Urinary bladder (tissue), 4 donors: Measurements from ENCODE around the gene ZNF578. TPM values are rescaled to one million over a fixed set of nuclear protein-coding genes. Genes with fewer than 3 reads are reported as not detected.
"Not testable (repeated sequence)": the region's sequence is repeated elsewhere in the genome, so short reads cannot be mapped to it uniquely, and the experiment has no call there.

Source experiments
- DNase-seq: peaks from one replicate; pipeline ENCODE4 v3.0.0-alpha.2; 2015; ENCODE audit errors: extremely low spot score
- H3K27ac ChIP-seq: one replicate; pipeline ENCODE4 v1.5.1; 2013; ENCODE audit warnings: low read depth, mild to moderate bottlenecking, moderate library complexity
- H3K36me3 ChIP-seq: one replicate; pipeline ENCODE4 v1.6.1; 2013; ENCODE audit warnings: mild to moderate bottlenecking, moderate library complexity; ENCODE audit not compliant: insufficient read depth
- H3K4me1 ChIP-seq: one replicate; pipeline ENCODE4 v1.6.1; 2013; ENCODE audit warnings: mild to moderate bottlenecking, moderate library complexity; ENCODE audit not compliant: insufficient read depth
- H3K4me3 ChIP-seq: one replicate; pipeline ENCODE4 v1.5.1; 2013; ENCODE audit warnings: low read depth, low read length
- WGBS: extraction: QIAGEN DNeasy Blood & Tissue Kit; methylation state at CpG from one replicate; pipeline ENCODE4 v1.1.7; 2013; 5-methylcytosine and 5-hydroxymethylcytosine counted together
- polyA plus RNA-seq: library from polyadenylated mRNA; stranded (reverse); fragments of 200-250 nt; gene quantifications from one replicate; pipeline ENCODE4 v1.2.3, GENCODE V29; 2013
- total RNA-seq: library from RNA; depleted of rRNA; stranded (reverse); fragments of >200 nt; gene quantifications from one replicate; pipeline ENCODE4 v1.2.3, GENCODE V29; 2014
- donor health status: healthy with polysubstance abuse.
- donor health status: healthy.

The ZNF578 gene
- total and polyA plus RNA-seq, 2 donors = 2.0 to 10.7 TPM

GRCh38 chr19:52485561-52486240 is 32.3 kb downstream of the ZNF578 start:
- not testable (repeated sequence) for H3K4me1 ChIP-seq, H3K36me3 ChIP-seq, H3K4me3 ChIP-seq, H3K27ac ChIP-seq, DNase-seq
- WGBS = 7% methylated on average over 8 of the region's 8 CpGs

GRCh38 chr19:52492201-52492993 is 39.0 kb downstream of the ZNF578 start:
- WGBS = 23% methylated on average over 37 of the region's 37 CpGs
- Histone ChIP-seq H3K4me3 (no peak overlapping the region), H3K27ac (no peak overlapping the region), H3K36me3 (no peaks in the 10 kb centered on the region), H3K4me1 (no peaks in the 10 kb centered on the region)
- DNase-seq = no peak

GRCh38 chr19:52492994-52493470 is 39.7 kb downstream of the ZNF578 start:
- Histone ChIP-seq H3K4me3 (no peak overlapping the region), H3K36me3 (no peaks in the 10 kb centered on the region), H3K27ac (no peak overlapping the region), H3K4me1 (no peaks in the 10 kb centered on the region)
- DNase-seq = no peak
- WGBS = 8% methylated on average over 28 of the region's 28 CpGs

GRCh38 chr19:52494518-52494917 is 41.2 kb downstream of the ZNF578 start:
- no peak for DNase-seq
- H3K27ac ChIP-seq = no peak overlapping the region
- 93% methylated on average over 3 of the region's 3 CpGs for WGBS

GRCh38 chr19:52498571-52498970 is 45.2 kb downstream of the ZNF578 start:
- no peaks in the 10 kb centered on the region for H3K36me3 ChIP-seq
- 94% methylated on average over 8 of the region's 8 CpGs for WGBS
- no peak for DNase-seq
- H3K4me3 ChIP-seq = no peak overlapping the region
- no peak overlapping the region for H3K27ac ChIP-seq
- H3K4me1 ChIP-seq = no peaks in the 10 kb centered on the region

More at GRCh38 chr19:52494518-52494917, 41.2 kb downstream of the ZNF578 start:
- Histone ChIP-seq H3K4me3 (no peak overlapping the region), H3K4me1 (no peaks in the 10 kb centered on the region), H3K36me3 (no peaks in the 10 kb centered on the region)

- WGBS = 23% methylated on average over 3 of the region's 3 CpGs
- H3K36me3 ChIP-seq, H3K27ac ChIP-seq, H3K4me1 ChIP-seq, DNase-seq, H3K4me3 ChIP-seq: not testable (repeated sequence)
Measured at GRCh38 chr19:52500474-52500873, 47.1 kb downstream of the ZNF578 start.

- H3K27ac ChIP-seq, H3K4me1 ChIP-seq, H3K36me3 ChIP-seq, DNase-seq, H3K4me3 ChIP-seq: not testable (repeated sequence)
- 78% methylated on average over 12 of the region's 12 CpGs for WGBS
Measured at GRCh38 chr19:52500991-52501390, 47.6 kb downstream of the ZNF578 start.

- DNase-seq = no peak
- Histone ChIP-seq H3K4me1 (no peaks in the 10 kb centered on the region), H3K4me3 (no peak overlapping the region), H3K27ac (no peak overlapping the region), H3K36me3 (no peaks in the 10 kb centered on the region)
- WGBS = 97% methylated on average over 5 of the region's 5 CpGs
Measured at GRCh38 chr19:52507266-52507665, 53.9 kb downstream of the ZNF578 start.

GRCh38 chr19:52516191-52516590 is 62.8 kb downstream of the ZNF578 start:
- WGBS = 92% methylated on average over 5 of the region's 5 CpGs
- no peak overlapping the region for H3K4me3 ChIP-seq
- H3K4me1 ChIP-seq = no peaks in the 10 kb centered on the region
- no peak for DNase-seq
- no peaks in the 10 kb centered on the region for H3K36me3 ChIP-seq
- H3K27ac ChIP-seq = no peak overlapping the region

GRCh38 chr19:52518646-52519045 is 65.3 kb downstream of the ZNF578 start:
- no peak overlapping the region for H3K27ac ChIP-seq
- 27% methylated on average over 2 of the region's 2 CpGs for WGBS
- no peaks in the 10 kb centered on the region for H3K36me3 ChIP-seq
- H3K4me3 ChIP-seq = no peak overlapping the region
- DNase-seq = no peak
- H3K4me1 ChIP-seq = no peaks in the 10 kb centered on the region

GRCh38 chr19:52519175-52519574 is 65.8 kb downstream of the ZNF578 start:
- H3K36me3 ChIP-seq, H3K4me1 ChIP-seq, H3K27ac ChIP-seq, DNase-seq, H3K4me3 ChIP-seq: not testable (repeated sequence)
- 57% methylated on average over 7 of the region's 7 CpGs for WGBS

GRCh38 chr19:52520013-52520412 is 66.7 kb downstream of the ZNF578 start:
- no peak for DNase-seq
- H3K36me3 ChIP-seq = no peaks in the 10 kb centered on the region
- H3K27ac ChIP-seq = no peak overlapping the region
- WGBS = 22% methylated on average over 4 of the region's 4 CpGs
- H3K4me1 ChIP-seq = no peaks in the 10 kb centered on the region
- H3K4me3 ChIP-seq = no peak overlapping the region

GRCh38 chr19:52522551-52522950 is 69.2 kb downstream of the ZNF578 start:
- Histone ChIP-seq H3K4me3 (no peak overlapping the region), H3K4me1 (no peaks in the 10 kb centered on the region), H3K36me3 (no peaks in the 10 kb centered on the region), H3K27ac (no peak overlapping the region)
- DNase-seq = no peak
- WGBS = 89% methylated on average over 14 of the region's 14 CpGs

- Histone ChIP-seq H3K4me3 (no peak overlapping the region), H3K27ac (no peak overlapping the region), H3K36me3 (no peaks in the 10 kb centered on the region), H3K4me1 (no peaks in the 10 kb centered on the region)
- no peak for DNase-seq
- 89% methylated on average over 20 of the region's 20 CpGs for WGBS
Measured at GRCh38 chr19:52524086-52524485, 70.7 kb downstream of the ZNF578 start.
